GM06990 (cell line): Measurements from ENCODE around the gene FATE1.

ENCODE experiments used
- DNase-seq: peaks from one replicate; pipeline ENCODE4 v3.0.0-alpha.2; 2011; ENCODE audit not compliant: insufficient read length; ENCODE audit errors: extremely low read depth
- H3K27me3 ChIP-seq: replicated peaks from 2 replicates; pipeline ENCODE4 v1.6.0; 2011; ENCODE audit warnings: low read length; ENCODE audit not compliant: control insufficient read depth, insufficient read depth
- H3K36me3 ChIP-seq: 2 replicates; pipeline ENCODE4 v1.5.1; 2011; ENCODE audit warnings: low read length; ENCODE audit not compliant: control insufficient read depth, insufficient read depth
- H3K4me3 ChIP-seq: replicated peaks from 2 replicates; pipeline ENCODE4 v1.5.1; 2011; ENCODE audit warnings: low read depth, mild to moderate bottlenecking, control low read depth, low read length
- CTCF ChIP-seq: IDR thresholded peaks from 2 replicates; pipeline ENCODE4 v1.5.1; 2011; ENCODE audit warnings: low read length, control low read depth, mild to moderate bottlenecking, inconsistent platforms; ENCODE audit not compliant: insufficient read depth, poor library complexity, severe bottlenecking

FATE1 gene

GRCh38 chrX:151687635-151688034, 28.2 kb upstream of the FATE1 start:
- TF ChIP-seq CTCF, result no peak
- H3K27me3 ChIP-seq, result no peaks in the 10 kb centered on the region

GRCh38 chrX:151688695-151689094, 27.1 kb upstream of the FATE1 start:
- no peak for DNase-seq
- TF ChIP-seq CTCF, result no peak
- Histone ChIP-seq H3K27me3 (no peaks in the 10 kb centered on the region), H3K4me3 (no peak overlapping the region), H3K36me3 (no peaks in the 10 kb centered on the region)

More at GRCh38 chrX:151687635-151688034, 28.2 kb upstream of the FATE1 start:
- Histone ChIP-seq H3K4me3 (no peak overlapping the region), H3K36me3 (no peaks in the 10 kb centered on the region)
- no peak for DNase-seq

GRCh38 chrX:151692825-151693224, 23.0 kb upstream of the FATE1 start:
- H3K27me3 ChIP-seq, result no peaks in the 10 kb centered on the region
- DNase-seq, result no peak
- H3K4me3 ChIP-seq, result no peak overlapping the region
- no peak for TF ChIP-seq CTCF
- no peaks in the 10 kb centered on the region for H3K36me3 ChIP-seq

GRCh38 chrX:151694121-151694520, 21.7 kb upstream of the FATE1 start:
- Histone ChIP-seq H3K36me3 (no peaks in the 10 kb centered on the region), H3K4me3 (no peak overlapping the region), H3K27me3 (no peaks in the 10 kb centered on the region)
- DNase-seq, result no peak
- no peak for TF ChIP-seq CTCF

- H3K36me3 ChIP-seq, result no peaks in the 10 kb centered on the region
- DNase-seq, result no peak
- no peak within 1 kb of the TSS for H3K4me3 ChIP-seq
- no peak for TF ChIP-seq CTCF
- H3K27me3 ChIP-seq, result no peaks in the 10 kb centered on the region
Measured at GRCh38 chrX:151694661-151695582, 20.9 kb upstream of the FATE1 start, which contains the start of gene PRRG3. Gene PRRG3, plus strand, starts transcription at chrX:151695458. Its CDS starts 3,357 bp downstream, at chrX:151698815.
